Astrocyte (in vitro differentiated cells and primary cell): ENCODE data around the gene IKBKE. TPM values are rescaled to one million over a fixed set of nuclear protein-coding genes. Genes with fewer than 3 reads are reported as not detected.

ENCODE experiments used
- DNase-seq: peaks from one replicate; pipeline ENCODE4 v3.0.0-alpha.2; 2010; ENCODE audit warnings: low read depth
- FAIRE-seq: peaks from 2 replicates; lab custom pipeline; 2011; peaks lifted over from hg19 to GRCh38; lab: Jason Lieb, UNC
- H2AFZ ChIP-seq: 2 replicates; pipeline ENCODE4 v1.6.0; 2012; ENCODE audit warnings: low read depth, low read length, inconsistent platforms
- H3K27ac ChIP-seq: 2 replicates; pipeline ENCODE4 v1.5.1; 2011; ENCODE audit warnings: low read depth, low read length, inconsistent platforms
- H3K27me3 ChIP-seq: 2 replicates; pipeline ENCODE4 v1.6.0; 2011; ENCODE audit warnings: low read length, inconsistent platforms; ENCODE audit not compliant: insufficient read depth
- H3K36me3 ChIP-seq: 2 replicates; pipeline ENCODE4 v1.5.1; 2011; ENCODE audit warnings: low read length, inconsistent platforms; ENCODE audit not compliant: insufficient read depth
- H3K4me1 ChIP-seq: 2 replicates; pipeline ENCODE4 v1.5.1; 2011; ENCODE audit warnings: low read length, inconsistent platforms; ENCODE audit not compliant: insufficient read depth
- H3K4me2 ChIP-seq: 2 replicates; pipeline ENCODE4 v1.6.0; 2012; ENCODE audit warnings: low read length, inconsistent platforms
- H3K4me3 ChIP-seq: 2 replicates; pipeline ENCODE4 v1.5.1; 2011; ENCODE audit warnings: low read depth, mild to moderate bottlenecking, low read length, inconsistent platforms; ENCODE audit not compliant: insufficient read depth
- H3K79me2 ChIP-seq: 2 replicates; pipeline ENCODE4 v1.6.0; 2012; ENCODE audit warnings: mild to moderate bottlenecking, low read length, inconsistent platforms; ENCODE audit not compliant: insufficient read depth
- H3K9ac ChIP-seq: 2 replicates; pipeline ENCODE4 v1.6.0; 2012; ENCODE audit warnings: mild to moderate bottlenecking, low read length, inconsistent platforms
- H3K9me3 ChIP-seq: 2 replicates; pipeline ENCODE4 v1.5.1; 2012; ENCODE audit warnings: low read depth, mild to moderate bottlenecking, low read length, inconsistent platforms; ENCODE audit not compliant: insufficient read depth
- H4K20me1 ChIP-seq: 2 replicates; pipeline ENCODE4 v1.6.0; 2012; ENCODE audit warnings: low read length, inconsistent platforms; ENCODE audit not compliant: insufficient read depth
- H3K27ac Mint-ChIP-seq: one replicate; pipeline ENCODE4 v1.8.0; 2021; ENCODE audit warnings: mild to moderate bottlenecking, mixed read lengths; ENCODE audit not compliant: unreplicated experiment
- H3K27me3 Mint-ChIP-seq: one replicate; pipeline ENCODE4 v1.8.0; 2021; ENCODE audit warnings: low read depth, mixed read lengths; ENCODE audit not compliant: unreplicated experiment
- H3K36me3 Mint-ChIP-seq: one replicate; pipeline ENCODE4 v1.8.0; 2021; ENCODE audit warnings: low read depth, mixed read lengths; ENCODE audit not compliant: unreplicated experiment
- H3K4me1 Mint-ChIP-seq: one replicate; pipeline ENCODE4 v1.8.0; 2021; ENCODE audit warnings: low read depth, mixed read lengths; ENCODE audit not compliant: unreplicated experiment
- H3K4me3 Mint-ChIP-seq: one replicate; pipeline ENCODE4 v1.8.0; 2021; ENCODE audit warnings: mild to moderate bottlenecking, moderate library complexity, mixed read lengths; ENCODE audit not compliant: unreplicated experiment
- H3K9me3 Mint-ChIP-seq: one replicate; pipeline ENCODE4 v1.8.0; 2021; ENCODE audit warnings: mild to moderate bottlenecking, mixed read lengths; ENCODE audit not compliant: unreplicated experiment
- CTCF ChIP-seq: IDR thresholded peaks from 2 replicates; pipeline ENCODE4 v1.5.1; 2011; ENCODE audit warnings: low read depth, mild to moderate bottlenecking, inconsistent platforms, low read length, moderate library complexity; ENCODE audit not compliant: insufficient read depth
- EZH2 ChIP-seq: IDR thresholded peaks from 2 replicates; pipeline ENCODE4 v1.6.1; 2012; ENCODE audit warnings: mild to moderate bottlenecking, low read length, inconsistent platforms; ENCODE audit not compliant: insufficient read depth
- total RNA-seq: library from RNA; stranded (reverse); gene quantifications from 2 replicates; pipeline ENCODE4 v1.2.1, GENCODE V29; 2021

Gene IKBKE
- total RNA-seq, 1 donor from 2014 or later: 17.0 TPM

GRCh38 chr1:206508130-206508889, 38.0 kb downstream of the IKBKE start:
- no peaks in the 10 kb centered on the region for H3K36me3 ChIP-seq
- Mint-ChIP-seq H3K9me3 (no peaks in the 10 kb centered on the region), H3K27me3 (peaks cover 61% of the 10 kb centered on the region), H3K27ac (no peak overlapping the region), H3K4me3 (peak overlapping the region; percentile 57), H3K4me1 (peaks cover 26% of the 10 kb centered on the region), H3K36me3 (no peaks in the 10 kb centered on the region)
- H3K9ac ChIP-seq: no peak overlapping the region
- no peak overlapping the region for H3K27ac ChIP-seq
- H3K4me2 ChIP-seq: peak overlapping the region; percentile 81
- peaks cover 47% of the 10 kb centered on the region for H3K27me3 ChIP-seq
- TF ChIP-seq EZH2 (no peak), CTCF (no peak)
- no peak overlapping the region for H2AFZ ChIP-seq
- DNase-seq (no peak), FAIRE-seq (no peak)
- H3K4me1 ChIP-seq: peaks cover 32% of the 10 kb centered on the region
- H3K9me3 ChIP-seq: no peaks in the 10 kb centered on the region
- H3K79me2 ChIP-seq: no peaks in the 10 kb centered on the region
- peaks cover 9% of the 10 kb centered on the region for H4K20me1 ChIP-seq
- peak overlapping the region; percentile 31 for H3K4me3 ChIP-seq

DNA sequence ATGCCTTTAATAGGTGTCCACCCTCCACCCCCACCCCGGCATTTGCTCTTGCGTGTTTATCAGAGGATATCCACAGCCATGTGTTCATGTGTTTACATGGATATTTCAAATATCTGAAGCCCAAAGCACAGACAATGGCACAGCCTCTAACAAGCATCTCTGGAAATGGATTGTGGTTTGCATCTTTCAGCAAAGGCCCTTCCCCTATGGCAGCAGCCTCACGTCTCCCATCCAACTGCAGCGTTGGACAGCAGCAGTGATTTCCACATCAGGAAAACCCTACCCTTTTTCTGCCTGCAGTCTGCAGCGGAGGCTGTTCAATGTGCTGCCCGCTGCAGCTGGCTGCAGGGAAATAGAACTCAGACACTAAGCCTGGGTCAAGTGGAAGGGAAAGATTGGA, 38.7 kb downstream of the IKBKE start:
- DNase-seq (no peak), FAIRE-seq (no peak)
- H2AFZ ChIP-seq: no peak overlapping the region
- H3K4me1 ChIP-seq: peaks cover 32% of the 10 kb centered on the region
- H3K9ac ChIP-seq: no peak overlapping the region
- no peak for TF ChIP-seq EZH2
- H3K4me2 ChIP-seq: no peak overlapping the region
- peak overlapping the region; percentile 67 for H3K4me3 Mint-ChIP-seq
- H3K27ac Mint-ChIP-seq: no peak overlapping the region
- no peaks in the 10 kb centered on the region for H3K36me3 Mint-ChIP-seq
- peaks cover 9% of the 10 kb centered on the region for H4K20me1 ChIP-seq
- H3K27ac ChIP-seq: no peak overlapping the region
- peaks cover 47% of the 10 kb centered on the region for H3K27me3 ChIP-seq
- H3K36me3 ChIP-seq: no peaks in the 10 kb centered on the region
- peaks cover 26% of the 10 kb centered on the region for H3K4me1 Mint-ChIP-seq
- H3K9me3 Mint-ChIP-seq: no peaks in the 10 kb centered on the region
- no peak overlapping the region for H3K4me3 ChIP-seq
- no peaks in the 10 kb centered on the region for H3K79me2 ChIP-seq
- no peaks in the 10 kb centered on the region for H3K9me3 ChIP-seq
- peaks cover 63% of the 10 kb centered on the region for H3K27me3 Mint-ChIP-seq

GRCh38 chr1:206509612-206510257, 39.5 kb downstream of the IKBKE start:
- H3K27me3 Mint-ChIP-seq: peaks cover 63% of the 10 kb centered on the region
- Histone ChIP-seq H3K4me1 (peaks cover 28% of the 10 kb centered on the region), H4K20me1 (peaks cover 7% of the 10 kb centered on the region), H3K79me2 (no peaks in the 10 kb centered on the region), H3K27me3 (peaks cover 47% of the 10 kb centered on the region), H3K4me2 (no peak overlapping the region), H2AFZ (no peak overlapping the region), H3K9me3 (no peaks in the 10 kb centered on the region), H3K36me3 (no peaks in the 10 kb centered on the region), H3K4me3 (no peak overlapping the region), H3K27ac (no peak overlapping the region), H3K9ac (no peak overlapping the region)
- FAIRE-seq (no peak), DNase-seq (no peak)
- TF ChIP-seq CTCF (no peak), EZH2 (no peak)
- H3K27ac Mint-ChIP-seq: no peak overlapping the region
- H3K9me3 Mint-ChIP-seq: no peaks in the 10 kb centered on the region
- H3K4me1 Mint-ChIP-seq: peaks cover 21% of the 10 kb centered on the region
- H3K36me3 Mint-ChIP-seq: no peaks in the 10 kb centered on the region
- H3K4me3 Mint-ChIP-seq: no peak overlapping the region
